ENCODE results near the gene MOGAT2. TPM values are rescaled to one million over a fixed set of nuclear protein-coding genes. Genes with fewer than 3 reads are reported as not detected.
"Not testable (repeated sequence)": the region's sequence is repeated elsewhere in the genome, so short reads cannot be mapped to it uniquely, and the experiment has no call there.

MOGAT2 gene
- total RNA-seq, 1 donor from 2014 or later = 9.6 TPM

GRCh38 chr11:75719340-75720239 is 2.0 kb downstream of the MOGAT2 start:
- no peak for DNase-seq

- no peak for DNase-seq
Measured at GRCh38 chr11:75720639-75721038, 3.0 kb downstream of the MOGAT2 start.

GRCh38 chr11:75721852-75722668 is 4.4 kb downstream of the MOGAT2 start:
- DNase-seq = no peak

- no peak for DNase-seq
Measured at GRCh38 chr11:75722669-75723042, 5.0 kb downstream of the MOGAT2 start.

GRCh38 chr11:75725547-75726320 is 8.1 kb downstream of the MOGAT2 start:
- no peak for DNase-seq

GRCh38 chr11:75728992-75729391 is 11.4 kb downstream of the MOGAT2 start:
- no peak for DNase-seq

GRCh38 chr11:75731095-75731494 is 13.5 kb downstream of the MOGAT2 start:
- DNase-seq = no peak

GRCh38 chr11:75733071-75733430 is 15.4 kb downstream of the MOGAT2 start:
- no peak for DNase-seq

- no peak for DNase-seq
Measured at GRCh38 chr11:75733431-75734107, 15.9 kb downstream of the MOGAT2 start.

- DNase-seq = no peak
Measured at GRCh38 chr11:75734491-75735180, 17.0 kb downstream of the MOGAT2 start.

- DNase-seq = no peak
Measured at GRCh38 chr11:75735181-75735845, 17.7 kb downstream of the MOGAT2 start.

- no peak for DNase-seq
Measured at GRCh38 chr11:75737314-75737713, 19.7 kb downstream of the MOGAT2 start.

GRCh38 chr11:75740681-75741080 is 23.0 kb downstream of the MOGAT2 start:
- no peak for DNase-seq

GRCh38 chr11:75743159-75743558 is 25.5 kb downstream of the MOGAT2 start:
- not testable (repeated sequence) for DNase-seq

GRCh38 chr11:75743711-75744563 is 26.3 kb downstream of the MOGAT2 start:
- DNase-seq = no peak

- no peak for DNase-seq
Measured at GRCh38 chr11:75745807-75746206, 28.2 kb downstream of the MOGAT2 start.

- not testable (repeated sequence) for DNase-seq
Measured at GRCh38 chr11:75748729-75749273, 31.2 kb downstream of the MOGAT2 start.

- DNase-seq = not testable (repeated sequence)
Measured at GRCh38 chr11:75754933-75755332, 37.3 kb downstream of the MOGAT2 start.

GRCh38 chr11:75757651-75758050 is 40.0 kb downstream of the MOGAT2 start:
- no peak for DNase-seq
